Neural cell (in vitro differentiated cells): Measurements from ENCODE around the gene ACSS1. TPM values are rescaled to one million over a fixed set of nuclear protein-coding genes. Genes with fewer than 3 reads are reported as not detected.

ENCODE experiments used
- H2AFZ ChIP-seq: fragments of 200-600, 300-800 bp; sonication (generic), shearing (Covaris generic); 2 replicates; pipeline ENCODE4 v1.6.0; 2014; ENCODE audit warnings: low read depth, mild to moderate bottlenecking, antibody characterized with exemption, low read length, moderate library complexity
- H3F3A ChIP-seq: fragments of 200-600 bp; shearing (Covaris generic); 2 replicates; pipeline ENCODE4 v1.6.1; 2016; ENCODE audit warnings: mild to moderate bottlenecking, moderate library complexity, mixed read lengths, antibody characterized with exemption, low read length; ENCODE audit not compliant: insufficient read depth, poor library complexity, severe bottlenecking
- H3K27ac ChIP-seq: fragments of 200-600, 300-800 bp; sonication (generic), shearing (Covaris generic); 2 replicates; pipeline ENCODE4 v1.5.1; 2014; ENCODE audit warnings: mild to moderate bottlenecking, low read length, moderate library complexity
- H3K27me3 ChIP-seq: fragments of 300-800, 200-600 bp; sonication (generic), shearing (Covaris generic); 2 replicates; pipeline ENCODE4 v1.6.0; 2014; ENCODE audit warnings: mild to moderate bottlenecking, low read depth, low read length, moderate library complexity; ENCODE audit not compliant: insufficient read depth
- H3K36me3 ChIP-seq: fragments of 300-800, 200-600 bp; sonication (generic), shearing (Covaris generic); 2 replicates; pipeline ENCODE4 v1.5.1; 2014; ENCODE audit warnings: mild to moderate bottlenecking, antibody characterized with exemption, low read length, moderate library complexity; ENCODE audit not compliant: insufficient read depth
- H3K4me2 ChIP-seq: fragments of 300-800, 200-600 bp; sonication (generic), shearing (Covaris generic); 2 replicates; pipeline ENCODE4 v1.6.0; 2014; ENCODE audit warnings: mild to moderate bottlenecking, low read length
- H3K4me3 ChIP-seq: fragments of 300-800, 200-600 bp; sonication (generic), shearing (Covaris generic); 2 replicates; pipeline ENCODE4 v1.5.1; 2014; ENCODE audit warnings: mild to moderate bottlenecking, low read length, moderate library complexity
- H3K79me2 ChIP-seq: fragments of 200-600 bp; shearing (Covaris generic); replicated peaks from 2 replicates; pipeline ENCODE4 v1.6.0; 2014; ENCODE audit warnings: mild to moderate bottlenecking, low read length, moderate library complexity; ENCODE audit not compliant: insufficient read depth
- H3K9ac ChIP-seq: fragments of 300-800, 200-600 bp; sonication (generic), shearing (Covaris generic); 2 replicates; pipeline ENCODE4 v1.6.1; 2016; ENCODE audit warnings: mild to moderate bottlenecking, low read length, mixed read lengths
- H3K9me2 ChIP-seq: fragments of 200-600 bp; shearing (Covaris generic); 2 replicates; pipeline ENCODE4 v1.6.1; 2016; ENCODE audit warnings: mild to moderate bottlenecking, low read length, mixed read lengths; ENCODE audit not compliant: insufficient read depth
- H3K9me3 ChIP-seq: fragments of 200-600, 300-800 bp; sonication (generic), shearing (Covaris generic); 2 replicates; pipeline ENCODE4 v1.6.1; 2016; ENCODE audit warnings: mild to moderate bottlenecking, mixed run types, low read length, moderate library complexity, mixed read lengths
- H4K20me1 ChIP-seq: fragments of 200-600 bp; shearing (Covaris generic); 2 replicates; pipeline ENCODE4 v1.6.1; 2016; ENCODE audit warnings: mild to moderate bottlenecking, mixed run types; ENCODE audit not compliant: insufficient read depth
- EP300 ChIP-seq: fragments of 450-650 bp; conservative IDR thresholded peaks from 2 replicates; pipeline ENCODE4 v1.6.1; 2014; ENCODE audit warnings: antibody characterized with exemption, mild to moderate bottlenecking, moderate library complexity; ENCODE audit not compliant: poor library complexity, severe bottlenecking
- EZH2 ChIP-seq: fragments of 200-600, 300-800 bp; shearing (Covaris generic), sonication (generic); IDR thresholded peaks from 2 replicates; pipeline ENCODE4 v1.6.1; 2014; ENCODE audit warnings: antibody characterized with exemption, low read length, borderline replicate concordance, mild to moderate bottlenecking; ENCODE audit not compliant: insufficient read depth, poor library complexity, severe bottlenecking
- MXI1 ChIP-seq: fragments of 450-650 bp; conservative IDR thresholded peaks from 2 replicates; pipeline ENCODE4 v1.6.1; 2014; ENCODE audit warnings: antibody characterized with exemption, mild to moderate bottlenecking; ENCODE audit not compliant: poor library complexity, severe bottlenecking
- POLR2AphosphoS5 ChIP-seq: IDR thresholded peaks from 2 replicates; pipeline ENCODE4 v1.6.1; 2012
- RAD21 ChIP-seq: fragments of 450-650 bp; conservative IDR thresholded peaks from 2 replicates; pipeline ENCODE4 v1.6.1; 2014; ENCODE audit warnings: antibody characterized with exemption, mild to moderate bottlenecking, moderate library complexity
- REST ChIP-seq: IDR thresholded peaks from 2 replicates; pipeline ENCODE4 v1.6.1; 2012; ENCODE audit warnings: borderline replicate concordance
- SMC3 ChIP-seq: fragments of 450-650 bp; conservative IDR thresholded peaks from 2 replicates; pipeline ENCODE4 v1.6.1; 2014; ENCODE audit warnings: antibody characterized with exemption, mild to moderate bottlenecking, moderate library complexity; ENCODE audit not compliant: poor library complexity
- TAF1 ChIP-seq: IDR thresholded peaks from 2 replicates; pipeline ENCODE4 v1.6.1; 2012; ENCODE audit warnings: low read depth
- polyA plus RNA-seq: library from polyadenylated mRNA; depleted of rRNA; stranded (reverse); fragments of >200 nt; gene quantifications from 2 replicates; pipeline ENCODE4 v1.2.3, GENCODE V29; 2014
- TF ChIP-seq, protein P1 (sequence below): fragments of 450-650 bp; IDR thresholded peaks from 2 replicates; pipeline ENCODE4 v1.5.1; 2014; ENCODE audit warnings: antibody characterized with exemption, mild to moderate bottlenecking, moderate library complexity; ENCODE audit not compliant: poor library complexity, severe bottlenecking

The ACSS1 gene
- polyA plus RNA-seq, 1 donor from 2014 or later: not detected

DNA sequence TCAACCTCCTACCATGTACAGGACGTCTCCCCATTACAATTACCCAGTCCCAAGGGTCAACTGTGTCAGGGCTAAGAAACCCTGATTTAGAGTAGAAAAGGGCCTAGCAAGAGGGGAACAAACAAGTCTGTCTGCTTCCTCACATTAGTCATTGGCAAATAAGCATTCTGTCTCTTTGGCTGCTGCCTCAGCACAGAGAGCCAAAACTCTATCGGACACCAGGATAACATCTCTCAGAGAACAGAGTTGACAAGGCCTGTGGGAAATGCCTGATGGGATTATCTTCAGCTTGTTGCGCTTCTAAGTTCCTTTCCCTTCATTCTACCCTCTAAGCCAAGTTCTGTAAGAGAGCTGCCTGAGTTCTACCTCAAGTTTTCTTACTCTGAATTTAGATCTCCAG is 43.0 kb upstream of the ACSS1 start:
- TF ChIP-seq EP300: no peak
- no peaks in the 10 kb centered on the region for H3F3A ChIP-seq
- no peak overlapping the region for H3K27ac ChIP-seq

GRCh38 chr20:25099601-25100140 is 41.7 kb upstream of the ACSS1 start:
- Histone ChIP-seq H3K4me3 (no peak overlapping the region), H3K9ac (no peak overlapping the region), H4K20me1 (no peaks in the 10 kb centered on the region), H3F3A (no peaks in the 10 kb centered on the region), H3K9me3 (no peaks in the 10 kb centered on the region), H3K4me2 (no peak overlapping the region), H3K27me3 (no peaks in the 10 kb centered on the region), H3K79me2 (no peaks in the 10 kb centered on the region), H3K9me2 (no peaks in the 10 kb centered on the region), H3K36me3 (no peaks in the 10 kb centered on the region), H3K27ac (no peak overlapping the region), H2AFZ (no peak overlapping the region)
- TF ChIP-seq, protein P1, sequence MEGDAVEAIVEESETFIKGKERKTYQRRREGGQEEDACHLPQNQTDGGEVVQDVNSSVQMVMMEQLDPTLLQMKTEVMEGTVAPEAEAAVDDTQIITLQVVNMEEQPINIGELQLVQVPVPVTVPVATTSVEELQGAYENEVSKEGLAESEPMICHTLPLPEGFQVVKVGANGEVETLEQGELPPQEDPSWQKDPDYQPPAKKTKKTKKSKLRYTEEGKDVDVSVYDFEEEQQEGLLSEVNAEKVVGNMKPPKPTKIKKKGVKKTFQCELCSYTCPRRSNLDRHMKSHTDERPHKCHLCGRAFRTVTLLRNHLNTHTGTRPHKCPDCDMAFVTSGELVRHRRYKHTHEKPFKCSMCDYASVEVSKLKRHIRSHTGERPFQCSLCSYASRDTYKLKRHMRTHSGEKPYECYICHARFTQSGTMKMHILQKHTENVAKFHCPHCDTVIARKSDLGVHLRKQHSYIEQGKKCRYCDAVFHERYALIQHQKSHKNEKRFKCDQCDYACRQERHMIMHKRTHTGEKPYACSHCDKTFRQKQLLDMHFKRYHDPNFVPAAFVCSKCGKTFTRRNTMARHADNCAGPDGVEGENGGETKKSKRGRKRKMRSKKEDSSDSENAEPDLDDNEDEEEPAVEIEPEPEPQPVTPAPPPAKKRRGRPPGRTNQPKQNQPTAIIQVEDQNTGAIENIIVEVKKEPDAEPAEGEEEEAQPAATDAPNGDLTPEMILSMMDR: no peak
- no peak for TF ChIP-seq REST
- no peak for TF ChIP-seq POLR2AphosphoS5
- TF ChIP-seq SMC3: no peak
- no peak for TF ChIP-seq MXI1
- no peak for TF ChIP-seq EZH2
- TF ChIP-seq TAF1: no peak
- no peak for TF ChIP-seq RAD21
- TF ChIP-seq EP300: no peak

More for the DNA sequence above, 43.0 kb upstream of the ACSS1 start:
- H3K9ac ChIP-seq: no peak overlapping the region
- no peaks in the 10 kb centered on the region for H3K9me3 ChIP-seq
- no peaks in the 10 kb centered on the region for H3K79me2 ChIP-seq
- no peaks in the 10 kb centered on the region for H3K27me3 ChIP-seq
- no peaks in the 10 kb centered on the region for H4K20me1 ChIP-seq
- H3K36me3 ChIP-seq: no peaks in the 10 kb centered on the region
- no peaks in the 10 kb centered on the region for H3K9me2 ChIP-seq
- H3K4me3 ChIP-seq: no peak overlapping the region
- no peak overlapping the region for H3K4me2 ChIP-seq
- no peak overlapping the region for H2AFZ ChIP-seq

- Histone ChIP-seq H3K4me3 (no peak overlapping the region), H4K20me1 (no peaks in the 10 kb centered on the region), H3K9me2 (no peaks in the 10 kb centered on the region), H3K27me3 (no peaks in the 10 kb centered on the region), H3K79me2 (no peaks in the 10 kb centered on the region), H3K9ac (no peak overlapping the region), H3K27ac (no peak overlapping the region), H3K4me2 (no peak overlapping the region), H2AFZ (no peak overlapping the region), H3K36me3 (no peaks in the 10 kb centered on the region), H3K9me3 (no peaks in the 10 kb centered on the region), H3F3A (no peaks in the 10 kb centered on the region)
- no peak for TF ChIP-seq RAD21
- TF ChIP-seq REST: no peak
- TF ChIP-seq EZH2: no peak
These were observed 39.6 kb upstream of the ACSS1 start for GRCh38 chr20:25097498-25097897.
